GM12878 (cell line): ENCODE results near the gene PRSS33. TPM values are rescaled to one million over a fixed set of nuclear protein-coding genes. Genes with fewer than 3 reads are reported as not detected.

Experiments
- ATAC-seq: fragments of 200-7000 bp; cut with Tn5 transposase; 3 replicates; pipeline ENCODE4 v1.9.1; 2020; ENCODE audit warnings: mild to moderate bottlenecking, moderate library complexity
- BruUV-seq: library from RNA; stranded (reverse); fragments of 400-500 nt; replicated peaks from 2 replicates; lab custom pipeline; 2021; lab: Mats Ljungman, UMichigan
- CTCF ChIA-PET: fragments of 300-600 bp; sonication (Branson Sonifier 250); formaldehyde crosslinking; extraction: SDS; loops from one replicate; lab custom pipeline; 2021; ENCODE audit warnings: inconsistent platforms; lab: Yijun Ruan, JAX
- POLR2A ChIA-PET: fragments of 350-600 bp; formaldehyde crosslinking; extraction: SDS; loops from one replicate; lab custom pipeline; 2021; ENCODE audit warnings: inconsistent platforms; lab: Charles Lee
- RAD21 ChIA-PET: fragments of 300-600 bp; sonication (Branson Sonifier 250); formaldehyde crosslinking; loops from one replicate; lab custom pipeline; 2023; ENCODE audit warnings: antibody characterized with exemption; ENCODE audit not compliant: unreplicated experiment; lab: Charles Lee
- SMC1A ChIA-PET: fragments of 300-600 bp; sonication (Branson Sonifier 250); formaldehyde crosslinking; loops from one replicate; lab custom pipeline; 2023; ENCODE audit not compliant: unreplicated experiment, uncharacterized antibody; lab: Charles Lee
- DNase-seq: peaks from one replicate; pipeline ENCODE4 v3.0.0-alpha.2; 2011; ENCODE audit warnings: low read depth, low spot score
- FAIRE-seq: peaks from 3 replicates; lab custom pipeline; 2011; peaks lifted over from hg19 to GRCh38; lab: Jason Lieb, UNC
- H2AFZ ChIP-seq: 2 replicates; pipeline ENCODE4 v1.6.0; 2011; ENCODE audit warnings: low read depth, low read length, control low read depth; ENCODE audit not compliant: control insufficient read depth
- H3K27ac ChIP-seq: 2 replicates; pipeline ENCODE4 v1.5.1; 2011; ENCODE audit warnings: control low read depth; ENCODE audit not compliant: control insufficient read depth, insufficient read depth
- H3K27me3 ChIP-seq, 2 experiments: replicated peaks in 1 of 2; 2 replicates each; pipeline versions ENCODE4 v1.6.0 to v1.6.1; 2011; ENCODE audit warnings: low read length in 1 of 2; ENCODE audit not compliant: control insufficient read depth in 2 of 2, insufficient read depth in 2 of 2
- H3K36me3 ChIP-seq, 2 experiments: 2 replicates each; pipeline ENCODE4 v1.5.1; 2011; ENCODE audit warnings: low read length in 1 of 2; ENCODE audit not compliant: control insufficient read depth in 2 of 2, insufficient read depth in 2 of 2
- H3K4me1 ChIP-seq: 2 replicates; pipeline ENCODE4 v1.6.1; 2011; ENCODE audit warnings: mild to moderate bottlenecking, low read length, moderate library complexity, mixed read lengths; ENCODE audit not compliant: control insufficient read depth, insufficient read depth
- H3K4me2 ChIP-seq: 2 replicates; pipeline ENCODE4 v1.6.0; 2011; ENCODE audit warnings: control low read depth; ENCODE audit not compliant: control insufficient read depth, insufficient read depth
- H3K4me3 ChIP-seq: fragments of 200-600 bp; sonication (generic); 2 replicates; pipeline ENCODE4 v1.5.1; 2016
- H3K79me2 ChIP-seq: 2 replicates; pipeline ENCODE4 v1.6.0; 2011; ENCODE audit warnings: low read length; ENCODE audit not compliant: control insufficient read depth, insufficient read depth
- H3K9ac ChIP-seq: 2 replicates; pipeline ENCODE4 v1.8.0; 2011; ENCODE audit warnings: low read length, control low read depth, mixed read lengths; ENCODE audit not compliant: control insufficient read depth, insufficient read depth
- H3K9me3 ChIP-seq: replicated peaks from 3 replicates; pipeline ENCODE4 v1.5.1; 2011; ENCODE audit warnings: mild to moderate bottlenecking, low read length; ENCODE audit not compliant: control insufficient read depth, insufficient read depth
- H4K20me1 ChIP-seq: 2 replicates; pipeline ENCODE4 v1.6.0; 2011; ENCODE audit not compliant: control insufficient read depth, insufficient read depth
- BHLHE40 ChIP-seq, 2 experiments: fragments of 450-650 bp in 1 of 2; IDR thresholded peaks; 2 replicates each; pipeline ENCODE4 v1.6.1; 2011 to 2017; ENCODE audit warnings: low read depth in 2 of 2, borderline replicate concordance in 1 of 2, improper control_type of control experiment in 1 of 2, low read length in 1 of 2, mild to moderate bottlenecking in 1 of 2
- CBFB ChIP-seq: IDR thresholded peaks from 2 replicates; pipeline ENCODE4 v1.6.1; 2016; ENCODE audit warnings: antibody characterized with exemption, low read depth
- CEBPZ ChIP-seq: fragments of 150-350 bp; IDR thresholded peaks from 2 replicates; pipeline ENCODE4 v1.6.1; 2016; ENCODE audit warnings: low read depth, low read length
- E2F8 ChIP-seq: fragments of 450-650 bp; IDR thresholded peaks from 2 replicates; pipeline ENCODE4 v1.6.1; 2018; ENCODE audit warnings: mild to moderate bottlenecking, low read depth, moderate library complexity; ENCODE audit not compliant: partially characterized antibody
- EED ChIP-seq: sonication (generic); IDR thresholded peaks from 2 replicates; pipeline ENCODE4 v1.6.1; 2016; ENCODE audit warnings: antibody characterized with exemption, low read depth
- EZH2 ChIP-seq: IDR thresholded peaks from 2 replicates; pipeline ENCODE4 v1.6.1; 2012; ENCODE audit warnings: low read depth, mild to moderate bottlenecking, control low read depth, inconsistent platforms, low read length, borderline replicate concordance; ENCODE audit not compliant: control insufficient read depth
- IRF4 ChIP-seq: IDR thresholded peaks from 2 replicates; pipeline ENCODE4 v1.6.1; 2011; ENCODE audit warnings: low read depth, low read length
- LARP7 ChIP-seq: fragments of 450-650 bp; IDR thresholded peaks from 2 replicates; pipeline ENCODE4 v1.6.1; 2017; ENCODE audit warnings: mild to moderate bottlenecking
- NFYA ChIP-seq: IDR thresholded peaks from 2 replicates; pipeline ENCODE4 v1.6.1; 2011; ENCODE audit warnings: low read depth, mild to moderate bottlenecking, low read length, improper control_type of control experiment, borderline replicate concordance
- PAX5 ChIP-seq: IDR thresholded peaks from 2 replicates; pipeline ENCODE4 v1.6.1; 2011; ENCODE audit warnings: low read depth, low read length, borderline replicate concordance
- SMAD5 ChIP-seq: IDR thresholded peaks from 2 replicates; pipeline ENCODE4 v1.6.1; 2016; ENCODE audit warnings: antibody characterized with exemption, low read depth
- SREBF2 ChIP-seq: IDR thresholded peaks from 2 replicates; pipeline ENCODE4 v1.6.1; 2012; ENCODE audit warnings: mild to moderate bottlenecking, low read length
- YY1 ChIP-seq: IDR thresholded peaks from 2 replicates; pipeline ENCODE4 v1.6.1; 2011; ENCODE audit warnings: low read depth, mild to moderate bottlenecking, low read length
- WGBS: methylation state at CpG from one replicate; pipeline ENCODE4 v1.1.6; 2016; ENCODE audit warnings: low lambda C conversion rate; ENCODE audit not compliant: insufficient replicate concordance, insufficient coverage; ENCODE audit errors: missing lambda C conversion rate; 5-methylcytosine and 5-hydroxymethylcytosine counted together
- in situ Hi-C: fragments of 300-500 bp; cut with MboI; formaldehyde crosslinking; loops from 9 replicates; pipeline ENCODE4 v1.14.3; 2018; ENCODE audit warnings: mixed read lengths
- intact Hi-C: fragments of 100-400 bp; cut with micrococcal nuclease; formaldehyde crosslinking; loops from one replicate; pipeline ENCODE4 v1.14.2; 2022; ENCODE audit not compliant: unreplicated experiment
- polyA plus RNA-seq, 11 experiments: library from polyadenylated mRNA; depleted of rRNA in 4 of 11; unstranded in 6 of 11; stranded (reverse) in 5 of 11; fragments of >200 nt; fragmentation: Nextera tagmentation in 4 of 11; fragmentation: Illumina TruSeq in 1 of 11; extraction: Ambion mirVana in 4 of 11; extraction: Trizol in 1 of 11; gene quantifications; 1 replicate in 1 of 11; 2 replicates in 10 of 11; pipeline versions ENCODE4 v1.2.1 to v1.2.3, GENCODE V29; 2011 to 2016; ENCODE audit warnings: inconsistent platforms in 2 of 11, missing spikeins in 2 of 11, low read depth in 1 of 11
- total RNA-seq, 4 experiments: library from RNA; depleted of rRNA in 3 of 4; stranded (reverse); fragments of >200 nt in 3 of 4; fragmentation: Illumina TruSeq in 1 of 4; extraction: Trizol in 1 of 4; gene quantifications; 2 replicates each; pipeline versions ENCODE4 v1.2.1 to v1.2.3, GENCODE V29; 2013 to 2021
- TF ChIP-seq, protein P1 (sequence below): fragments of 450-650 bp; IDR thresholded peaks from 2 replicates; pipeline ENCODE4 v1.6.1; 2016; ENCODE audit warnings: mild to moderate bottlenecking, moderate library complexity, borderline replicate concordance

The PRSS33 gene
- total and polyA plus RNA-seq, 10 of the 15 experiments (the other 5 are each of a cell fraction or from before 2014, with no cell fraction given) = not detected

DNA sequence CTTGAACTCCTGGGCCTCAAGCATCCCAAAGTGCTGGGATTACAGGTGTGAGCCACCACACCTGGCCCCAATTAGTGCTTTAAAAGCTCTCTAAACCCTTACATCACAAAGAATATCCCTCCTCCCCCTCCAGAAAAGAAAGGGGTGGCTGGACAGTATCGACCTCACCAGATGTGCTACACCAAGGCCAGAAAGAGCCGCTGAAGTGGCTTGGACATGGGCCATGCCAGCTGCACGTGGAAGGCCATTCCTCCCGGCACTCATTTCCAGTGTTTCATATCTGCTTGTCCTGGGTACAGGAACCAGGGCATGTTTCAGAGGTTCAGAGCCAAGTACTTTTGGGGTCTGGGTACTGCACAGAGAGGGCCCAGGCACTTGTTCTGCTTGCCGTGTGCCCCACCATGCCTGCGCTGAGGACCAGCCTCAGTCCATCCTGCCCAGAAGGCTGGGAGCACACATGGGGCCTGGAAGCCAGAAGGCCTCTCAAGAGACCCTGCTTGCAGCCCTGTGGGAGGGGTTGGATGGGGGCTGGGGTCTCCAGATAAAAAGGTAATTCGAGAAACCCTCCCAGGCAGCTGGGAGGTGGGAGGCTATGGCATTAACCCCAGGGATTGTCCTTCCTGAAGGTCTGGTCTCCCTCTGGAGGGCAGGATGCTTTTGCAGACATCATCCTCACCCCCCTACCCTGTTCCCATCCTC, 38.5 kb downstream of the PRSS33 start:
- ChIA-PET SMC1A (no interaction called here), POLR2A (no interaction called here), RAD21 (no interaction called here), CTCF (interaction anchor here (0.6 kb wide), 1 partner anchor 67 kb away, joined by 4 read pairs; no protein-coding TSS in a partner anchor)
- FAIRE-seq (no peak), ATAC-seq (no peak), DNase-seq (no peak)
- intact Hi-C loops = no loop called here
- BruUV-seq = no TSS peak
- H4K20me1 ChIP-seq = peaks cover 5% of the 10 kb centered on the region
- no peak overlapping the region for H3K4me3 ChIP-seq
- no peak overlapping the region for H3K4me2 ChIP-seq
- H3K27me3 ChIP-seq = no peaks in the 10 kb centered on the region
- H2AFZ ChIP-seq = no peak overlapping the region
- 96% methylated on average over 7 of the region's 7 CpGs for WGBS
- H3K79me2 ChIP-seq = peaks cover 28% of the 10 kb centered on the region
- in situ Hi-C loops = no loop called here
- H3K36me3 ChIP-seq = no peaks in the 10 kb centered on the region
- peaks cover 11% of the 10 kb centered on the region; the same call in 1 of the 2 replicates for H3K4me1 ChIP-seq
- H3K9ac ChIP-seq = no peak overlapping the region
- no peaks in the 10 kb centered on the region; the same call in 2 of the 3 replicates for H3K9me3 ChIP-seq
- H3K27ac ChIP-seq = no peak overlapping the region
- TF ChIP-seq NFYA (no peak), SREBF2 (no peak), SMAD5 (no peak), PAX5 (no peak), YY1 (no peak), EED (no peak), E2F8 (no peak), IRF4 (no peak), CBFB (no peak), BHLHE40 (IDR thresholded peaks at IDR 0.05; ENCODE audit: borderline replicate concordance in 1 of 2, low read depth in 2 of 2, low read length in 1 of 2) (no peak), EZH2 (no peak), LARP7 (no peak), CEBPZ (no peak)
- TF ChIP-seq, protein P1, sequence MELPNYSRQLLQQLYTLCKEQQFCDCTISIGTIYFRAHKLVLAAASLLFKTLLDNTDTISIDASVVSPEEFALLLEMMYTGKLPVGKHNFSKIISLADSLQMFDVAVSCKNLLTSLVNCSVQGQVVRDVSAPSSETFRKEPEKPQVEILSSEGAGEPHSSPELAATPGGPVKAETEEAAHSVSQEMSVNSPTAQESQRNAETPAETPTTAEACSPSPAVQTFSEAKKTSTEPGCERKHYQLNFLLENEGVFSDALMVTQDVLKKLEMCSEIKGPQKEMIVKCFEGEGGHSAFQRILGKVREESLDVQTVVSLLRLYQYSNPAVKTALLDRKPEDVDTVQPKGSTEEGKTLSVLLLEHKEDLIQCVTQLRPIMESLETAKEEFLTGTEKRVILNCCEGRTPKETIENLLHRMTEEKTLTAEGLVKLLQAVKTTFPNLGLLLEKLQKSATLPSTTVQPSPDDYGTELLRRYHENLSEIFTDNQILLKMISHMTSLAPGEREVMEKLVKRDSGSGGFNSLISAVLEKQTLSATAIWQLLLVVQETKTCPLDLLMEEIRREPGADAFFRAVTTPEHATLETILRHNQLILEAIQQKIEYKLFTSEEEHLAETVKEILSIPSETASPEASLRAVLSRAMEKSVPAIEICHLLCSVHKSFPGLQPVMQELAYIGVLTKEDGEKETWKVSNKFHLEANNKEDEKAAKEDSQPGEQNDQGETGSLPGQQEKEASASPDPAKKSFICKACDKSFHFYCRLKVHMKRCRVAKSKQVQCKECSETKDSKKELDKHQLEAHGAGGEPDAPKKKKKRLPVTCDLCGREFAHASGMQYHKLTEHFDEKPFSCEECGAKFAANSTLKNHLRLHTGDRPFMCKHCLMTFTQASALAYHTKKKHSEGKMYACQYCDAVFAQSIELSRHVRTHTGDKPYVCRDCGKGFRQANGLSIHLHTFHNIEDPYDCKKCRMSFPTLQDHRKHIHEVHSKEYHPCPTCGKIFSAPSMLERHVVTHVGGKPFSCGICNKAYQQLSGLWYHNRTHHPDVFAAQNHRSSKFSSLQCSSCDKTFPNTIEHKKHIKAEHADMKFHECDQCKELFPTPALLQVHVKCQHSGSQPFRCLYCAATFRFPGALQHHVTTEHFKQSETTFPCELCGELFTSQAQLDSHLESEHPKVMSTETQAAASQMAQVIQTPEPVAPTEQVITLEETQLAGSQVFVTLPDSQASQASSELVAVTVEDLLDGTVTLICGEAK = no peak
